Fibroblast of skin of abdomen (primary cell): ENCODE measurements around the gene LRRFIP1.

Source experiments
- DNase-seq: peaks from one replicate; pipeline ENCODE4 v3.0.0-alpha.2; 2013

LRRFIP1 gene

DNA sequence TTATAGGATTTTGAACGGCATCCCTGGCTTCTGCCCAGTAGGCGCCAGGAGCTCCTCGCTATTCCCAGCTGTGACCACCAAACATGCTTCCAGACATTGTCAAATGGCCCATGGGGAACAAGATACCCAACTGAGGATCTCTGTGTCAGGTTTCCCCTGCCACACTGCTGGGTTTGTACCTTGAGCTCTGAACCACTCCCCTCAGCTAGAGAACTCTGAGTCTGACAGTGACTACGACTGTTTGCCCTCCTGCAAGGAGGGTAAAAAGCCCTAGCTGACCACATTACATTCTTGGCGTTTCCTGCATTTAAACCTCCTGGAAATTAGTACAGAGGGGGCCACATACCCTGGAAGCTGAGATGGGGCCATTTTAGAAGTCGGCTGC lies 12.4 kb downstream of the LRRFIP1 start:
- no peak for DNase-seq

DNA sequence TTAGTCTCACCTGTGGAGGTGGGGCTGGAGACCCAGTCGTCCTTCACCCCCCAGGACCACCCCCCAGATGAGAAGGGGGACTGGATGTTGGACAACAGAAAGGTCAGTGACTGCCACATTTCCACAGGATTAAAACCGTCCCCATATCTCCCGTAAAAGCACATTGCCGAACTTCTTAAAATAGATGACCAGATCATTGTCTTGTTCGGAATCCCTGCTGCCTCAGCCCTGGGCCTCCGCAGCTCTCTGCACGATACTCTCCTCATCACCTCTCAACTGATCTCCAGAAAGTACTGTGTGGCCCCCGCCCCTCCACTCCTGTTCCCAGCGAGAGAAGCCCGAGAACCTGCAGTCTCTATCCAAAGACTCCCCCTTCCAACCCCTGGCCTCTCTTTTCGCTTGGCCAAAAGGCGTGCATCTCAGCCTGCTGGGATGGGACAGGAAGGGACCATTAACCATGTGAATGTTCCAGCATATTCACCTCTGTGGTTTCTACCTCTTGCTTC lies 13.2 kb downstream of the LRRFIP1 start:
- no peak for DNase-seq

DNA sequence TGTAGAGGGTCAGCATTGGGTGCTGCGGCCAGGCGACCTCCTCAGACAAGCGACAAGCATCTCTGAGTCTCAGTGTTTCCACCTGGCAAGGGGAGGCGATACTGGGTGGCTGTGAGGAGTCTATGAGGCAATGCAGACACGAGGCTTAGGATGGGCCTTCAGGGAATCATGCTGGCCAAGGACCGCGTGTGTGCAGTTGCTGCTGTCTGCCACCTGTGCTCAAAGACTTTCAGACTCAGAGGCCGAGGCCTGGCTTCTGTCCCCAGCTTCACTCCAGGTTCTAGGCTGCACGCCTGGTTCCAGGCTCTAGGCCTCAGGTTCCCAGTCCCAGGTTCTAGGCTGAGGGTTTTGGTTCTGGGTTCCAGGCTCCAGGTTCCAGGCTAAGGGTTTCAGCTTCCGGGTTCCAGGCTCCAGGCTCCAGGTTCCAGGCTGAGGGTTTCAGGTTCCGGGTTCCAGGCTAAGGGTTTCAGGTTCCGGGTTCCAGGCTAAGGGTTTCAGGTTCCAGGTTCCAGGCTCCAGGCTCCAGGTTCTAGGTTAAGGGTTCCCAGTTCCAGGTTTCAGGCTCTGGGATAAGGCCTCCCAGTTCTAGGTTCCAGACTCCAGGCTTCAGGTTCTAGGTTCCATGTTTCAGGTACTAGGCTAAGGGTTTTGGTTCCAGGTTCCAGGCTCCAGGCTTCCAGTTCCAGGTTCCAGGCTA lies 14.8 kb downstream of the LRRFIP1 start:
- no peak for DNase-seq

DNA sequence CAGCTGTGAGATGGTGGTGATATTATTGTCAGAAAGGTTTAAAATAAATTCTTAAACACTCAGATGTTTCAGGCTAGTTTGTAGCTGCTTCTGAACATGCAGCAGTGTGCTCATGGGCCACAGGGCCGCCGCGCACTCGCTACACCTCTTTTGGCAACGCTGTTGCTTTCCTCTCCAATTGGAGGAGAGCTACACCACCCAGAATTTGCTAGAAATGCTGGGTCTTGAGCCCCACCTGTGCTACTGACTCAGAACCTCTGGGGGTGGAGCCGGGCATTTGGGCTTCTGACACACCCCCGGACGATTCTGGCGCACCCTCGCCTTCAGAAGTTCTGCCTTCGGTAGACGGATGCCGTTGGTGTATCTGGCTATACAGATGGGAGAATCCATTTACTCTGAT lies 15.7 kb downstream of the LRRFIP1 start:
- DNase-seq: no peak

DNA sequence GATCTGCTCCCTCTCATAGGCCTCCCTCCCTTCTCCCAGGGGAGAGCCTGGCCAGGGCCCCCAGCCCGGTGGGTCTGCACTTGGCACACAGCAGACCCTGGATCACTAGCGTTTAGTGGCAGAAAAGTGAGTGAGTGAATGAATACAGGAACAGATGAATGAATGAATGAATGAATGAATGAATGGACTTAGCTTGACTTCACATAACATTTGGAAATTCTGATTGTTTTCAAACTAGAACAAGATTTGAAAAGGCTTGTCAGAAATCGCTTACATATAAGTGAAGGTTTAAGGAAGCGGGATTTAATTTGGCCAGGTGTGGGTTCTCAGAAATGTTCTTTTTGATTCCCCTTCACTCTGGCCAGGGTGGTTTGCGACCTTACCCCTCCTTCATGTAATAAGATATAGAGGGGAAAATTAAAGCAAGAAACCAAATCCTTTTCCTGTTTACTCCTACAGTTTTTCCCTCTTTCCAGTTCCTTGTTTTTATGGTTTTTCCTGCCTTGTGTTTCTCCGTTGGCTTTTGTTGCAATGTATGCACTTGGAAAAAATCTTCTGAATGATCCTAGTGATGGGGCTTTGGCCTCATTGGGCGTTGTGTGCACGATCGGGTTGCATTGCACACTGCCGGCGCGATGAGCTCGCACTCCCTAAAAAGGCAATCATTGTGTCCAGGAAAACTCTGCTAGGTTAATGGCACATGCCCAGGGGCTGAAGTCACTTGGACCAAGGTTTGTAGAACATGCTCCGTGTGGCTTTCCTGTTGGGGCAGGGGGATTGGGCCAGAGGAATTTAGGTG lies 16.4 kb downstream of the LRRFIP1 start:
- no peak for DNase-seq

DNA sequence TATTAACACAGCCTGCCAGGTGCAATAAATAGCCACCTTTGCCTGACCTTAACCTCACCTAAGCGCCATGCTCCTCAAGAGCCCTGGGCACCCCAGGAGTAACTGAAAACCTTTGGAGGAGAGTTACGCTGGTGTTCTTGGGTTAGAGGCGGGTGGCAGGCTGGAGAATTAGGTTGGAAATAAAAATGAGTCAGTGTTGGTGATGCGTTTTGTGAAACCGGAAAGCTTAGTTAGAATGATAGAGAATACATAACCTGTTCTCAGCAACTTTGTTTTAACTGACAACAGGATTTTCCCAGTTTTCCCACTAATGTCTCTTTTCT lies 17.0 kb downstream of the LRRFIP1 start:
- DNase-seq: no peak

DNA sequence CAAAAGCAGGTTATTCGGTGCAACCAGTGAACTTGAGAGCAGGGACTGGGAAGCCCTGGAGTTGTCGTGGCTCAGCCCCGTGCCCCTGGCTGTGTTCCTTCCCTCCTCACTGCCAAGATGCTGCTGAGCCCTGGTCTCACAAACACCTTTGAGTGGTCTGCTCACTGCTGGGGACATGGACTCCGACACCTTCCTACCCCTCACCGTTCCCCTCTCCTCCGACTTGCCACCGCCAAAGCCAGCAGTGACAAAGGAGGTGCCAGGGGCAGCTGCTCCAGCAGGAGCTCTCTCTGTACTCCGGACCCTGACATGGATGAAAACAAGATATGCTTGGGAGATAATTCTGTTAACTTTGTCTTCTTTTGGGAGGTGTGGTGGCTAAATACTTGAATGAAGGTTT lies 17.9 kb downstream of the LRRFIP1 start:
- DNase-seq: no peak

DNA sequence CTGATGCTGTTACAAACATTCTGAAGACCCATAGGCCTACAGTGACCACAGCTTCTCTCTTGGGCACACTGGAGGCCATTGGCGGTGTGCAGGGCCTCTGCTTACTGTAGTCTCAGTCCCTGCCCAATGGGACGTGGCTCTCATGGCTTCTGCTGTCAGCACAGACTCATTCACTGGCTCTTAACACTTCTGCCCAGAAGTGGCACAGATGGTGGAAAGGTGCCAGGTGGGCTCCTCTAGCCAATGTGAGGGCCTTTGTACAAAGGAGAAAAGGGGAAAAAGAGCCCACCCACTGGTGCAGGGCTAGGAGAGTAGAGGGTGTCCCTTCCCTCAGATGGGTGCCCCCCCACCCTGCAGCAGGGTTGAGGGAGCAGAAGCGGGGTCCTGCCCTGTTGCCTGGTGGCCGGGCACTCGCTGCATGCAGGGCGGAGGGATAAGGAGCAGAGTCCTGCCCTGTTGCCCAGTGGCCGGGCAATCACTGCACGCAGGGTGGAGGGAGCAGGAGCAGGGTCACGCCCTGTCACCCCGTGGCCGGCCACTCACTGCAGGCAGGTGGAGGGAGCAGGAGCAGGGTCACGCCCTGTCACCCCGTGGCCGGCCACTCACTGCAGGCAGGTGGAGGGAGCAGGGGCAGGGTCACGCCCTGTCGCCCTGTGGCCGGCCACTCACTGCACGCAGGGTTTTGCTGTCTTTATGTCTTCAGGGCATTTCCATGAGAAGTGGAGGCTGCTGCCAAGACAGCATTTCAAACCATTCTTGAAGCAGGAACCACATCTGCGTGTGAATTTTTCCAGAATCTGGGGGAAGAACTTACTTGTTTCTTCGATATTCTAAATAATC lies 20.0 kb downstream of the LRRFIP1 start:
- no peak for DNase-seq

DNA sequence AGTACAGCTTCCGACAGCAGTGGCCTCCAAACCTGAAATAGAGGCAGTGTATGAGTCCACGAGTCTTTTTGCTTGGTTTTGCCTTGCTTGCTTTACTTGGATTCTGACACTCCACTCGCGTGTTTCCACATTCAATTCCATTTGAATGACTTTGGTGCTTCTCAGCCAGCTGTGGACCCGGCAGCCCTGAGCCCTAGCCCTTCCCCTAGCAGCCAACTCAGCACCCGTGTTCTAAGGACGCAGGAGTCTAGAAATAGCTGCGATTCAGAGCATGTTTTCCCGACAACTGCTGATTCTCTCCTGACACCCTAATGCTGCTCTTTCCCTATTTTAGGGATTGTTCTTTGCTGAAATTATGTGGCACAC lies 20.6 kb downstream of the LRRFIP1 start:
- DNase-seq: no peak

DNA sequence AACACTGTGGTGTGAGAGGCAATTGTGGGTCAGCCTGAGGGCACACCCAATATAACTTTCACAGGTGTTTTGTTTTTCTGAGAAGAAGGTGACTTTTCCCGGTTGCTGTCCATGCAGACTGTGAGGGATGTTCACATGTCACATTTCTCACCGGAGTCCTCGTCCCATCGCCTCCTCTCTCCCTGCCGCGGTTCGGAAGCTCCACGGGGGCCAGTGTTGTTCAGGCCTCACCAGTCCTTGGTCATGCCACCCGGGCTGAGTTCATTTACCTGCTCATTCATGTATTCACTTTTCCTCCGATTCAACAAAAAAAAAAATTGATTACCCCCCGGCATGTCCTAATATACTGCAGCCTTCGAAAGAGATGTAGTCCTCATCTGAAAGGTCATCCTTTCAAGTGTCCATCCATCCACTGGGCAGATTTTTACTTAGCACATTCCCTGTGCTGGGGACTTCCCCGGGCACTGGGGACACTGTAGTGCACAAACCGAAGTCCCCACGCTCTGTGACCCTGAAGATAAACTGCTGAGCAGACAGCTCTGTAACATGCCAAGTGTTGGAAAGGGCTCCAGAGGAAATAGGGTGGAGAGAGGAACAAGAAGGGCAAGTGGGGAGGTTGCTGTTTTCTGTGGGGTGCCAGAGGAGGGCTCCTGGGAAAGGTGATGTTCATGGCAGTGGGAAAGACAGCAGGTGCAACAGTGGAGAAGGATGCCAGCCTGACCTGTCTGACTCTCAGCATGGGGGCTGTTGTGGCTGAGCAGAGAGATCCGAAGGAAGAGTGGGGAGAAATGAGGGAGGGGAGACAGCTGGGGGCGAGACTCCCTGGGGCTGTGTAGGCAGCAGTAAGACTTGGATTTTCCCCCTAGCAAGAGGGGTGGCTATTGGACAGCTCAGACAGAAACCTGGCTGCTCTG lies 22.4 kb downstream of the LRRFIP1 start:
- DNase-seq: no peak

DNA sequence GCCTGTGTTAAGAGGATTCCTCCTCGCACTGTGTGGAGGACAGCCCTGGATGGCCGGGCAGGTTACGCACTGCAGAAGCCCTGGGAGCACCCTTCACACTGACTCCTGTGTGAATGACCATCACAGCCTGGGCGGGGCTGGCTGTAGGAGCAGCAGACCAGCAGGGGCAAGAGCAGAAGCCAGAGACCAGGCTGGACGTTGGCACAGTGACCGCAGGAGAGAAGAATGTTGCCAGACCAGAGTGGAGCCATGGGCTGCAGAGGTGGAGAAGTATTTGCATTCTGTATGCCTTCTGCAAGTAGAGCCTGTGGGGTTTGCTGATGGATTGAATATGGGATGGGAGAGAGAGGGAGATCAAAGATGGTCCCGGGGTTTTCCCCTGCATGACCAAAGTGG lies 23.1 kb downstream of the LRRFIP1 start:
- no peak for DNase-seq

DNA sequence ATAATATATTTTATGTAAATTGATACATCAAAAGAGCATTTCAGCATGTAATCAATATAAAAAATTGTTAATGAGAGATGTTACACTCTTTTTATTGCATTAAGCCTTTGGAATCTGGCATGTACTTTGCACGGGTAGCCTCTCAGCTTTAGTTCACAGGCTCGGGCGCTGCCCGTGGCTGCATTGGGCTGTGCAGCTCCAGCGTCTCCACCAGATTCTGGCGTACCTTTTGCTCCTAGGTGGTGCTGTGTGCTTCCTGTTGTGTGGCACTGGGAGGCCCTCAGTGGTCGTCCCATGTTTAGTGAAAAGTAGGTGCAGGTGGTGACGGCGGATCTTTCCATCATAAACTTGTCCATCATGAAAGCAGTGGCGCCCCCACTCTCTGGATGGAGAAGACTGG lies 24.4 kb downstream of the LRRFIP1 start:
- no peak for DNase-seq

DNA sequence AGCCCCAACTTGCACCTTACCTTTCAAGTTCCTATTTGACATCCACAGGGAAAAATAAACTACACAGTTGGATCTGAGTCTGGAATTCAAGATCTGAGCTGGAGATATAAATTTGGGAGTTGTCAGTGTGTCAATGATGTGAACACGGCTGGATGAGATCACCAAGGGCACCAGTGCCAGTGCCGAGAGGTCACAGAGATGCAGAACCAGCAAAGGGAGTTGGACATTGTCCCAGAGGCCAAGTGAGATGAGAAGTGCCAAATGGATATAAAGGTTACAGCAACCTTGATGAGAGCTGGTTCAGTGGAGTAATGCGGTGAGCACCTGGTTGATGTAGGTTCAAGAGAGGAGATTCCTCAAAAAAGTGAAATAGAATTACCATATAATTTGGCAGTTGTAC lies 24.8 kb downstream of the LRRFIP1 start:
- no peak for DNase-seq

DNA sequence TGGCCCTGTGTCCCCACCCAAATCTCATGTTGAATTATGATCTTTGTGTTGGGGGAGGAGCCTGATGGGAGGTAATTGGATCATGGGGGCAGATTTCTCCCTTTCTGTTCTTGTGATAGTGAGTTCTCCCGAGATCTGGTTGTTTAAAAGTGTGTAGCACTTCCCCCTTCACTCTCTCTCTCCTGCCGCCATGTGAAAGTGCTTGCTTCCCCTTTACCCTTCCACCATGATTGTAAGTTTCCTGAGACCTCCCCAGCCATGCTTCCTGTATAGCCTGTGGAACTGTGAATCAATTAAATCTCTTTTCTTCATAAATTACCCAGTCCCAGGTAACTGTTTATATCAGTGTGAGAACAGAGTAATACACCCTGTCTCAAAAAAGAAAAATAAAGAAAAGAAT lies 25.5 kb downstream of the LRRFIP1 start:
- DNase-seq: no peak

DNA sequence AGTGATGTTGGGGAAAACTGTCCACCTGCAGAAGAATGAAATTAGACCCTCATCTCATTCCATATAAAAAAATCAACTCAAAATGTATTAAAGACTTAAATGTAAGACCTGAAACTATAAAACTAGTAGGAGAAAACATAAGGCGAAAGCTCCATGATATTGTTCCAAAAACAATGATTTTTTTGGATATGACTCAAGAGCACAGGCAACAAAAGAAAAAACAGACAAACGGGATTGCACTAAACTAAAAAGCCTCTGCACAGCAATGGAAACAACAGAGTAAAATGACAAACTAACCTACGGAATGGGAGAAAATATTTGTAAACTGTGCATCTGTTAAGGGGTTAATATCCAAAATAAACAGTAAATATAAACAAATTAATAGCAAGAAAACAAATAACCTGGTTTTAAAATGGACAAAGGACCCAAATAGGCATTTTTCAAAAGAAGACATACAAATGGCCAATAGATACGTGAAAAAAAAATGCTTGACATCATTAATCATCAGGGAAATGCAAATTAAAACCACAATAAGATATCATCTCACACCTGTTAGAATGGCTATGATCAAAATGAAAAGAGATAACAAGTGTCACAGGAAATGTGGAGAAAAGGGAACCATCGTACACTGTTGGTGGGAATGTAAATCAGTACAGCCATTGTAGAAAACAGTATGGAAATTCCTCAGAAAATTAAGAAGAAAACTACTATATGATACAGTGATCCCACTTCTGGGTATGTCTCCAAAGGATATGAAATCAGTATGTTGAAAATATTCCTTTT lies 26.6 kb downstream of the LRRFIP1 start:
- DNase-seq: no peak

DNA sequence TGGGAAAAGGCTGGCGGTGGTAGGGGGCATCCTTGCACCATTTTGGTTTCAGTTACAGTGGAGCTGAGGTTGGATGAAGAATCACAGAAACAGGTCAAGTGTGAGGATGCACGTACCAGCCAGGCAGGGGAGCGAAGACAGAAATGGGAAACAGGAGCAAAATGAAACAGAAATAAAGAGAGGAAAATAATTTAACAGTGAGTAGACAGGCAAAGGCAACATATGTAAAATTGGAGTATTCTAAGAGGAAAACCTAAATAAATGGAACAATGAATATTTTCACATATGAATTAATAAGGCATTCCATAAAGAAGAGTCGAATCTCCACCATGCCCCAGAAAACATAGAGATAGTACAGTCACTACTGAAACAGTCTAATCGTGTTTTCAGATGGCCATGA lies 29.7 kb downstream of the LRRFIP1 start:
- DNase-seq: no peak

DNA sequence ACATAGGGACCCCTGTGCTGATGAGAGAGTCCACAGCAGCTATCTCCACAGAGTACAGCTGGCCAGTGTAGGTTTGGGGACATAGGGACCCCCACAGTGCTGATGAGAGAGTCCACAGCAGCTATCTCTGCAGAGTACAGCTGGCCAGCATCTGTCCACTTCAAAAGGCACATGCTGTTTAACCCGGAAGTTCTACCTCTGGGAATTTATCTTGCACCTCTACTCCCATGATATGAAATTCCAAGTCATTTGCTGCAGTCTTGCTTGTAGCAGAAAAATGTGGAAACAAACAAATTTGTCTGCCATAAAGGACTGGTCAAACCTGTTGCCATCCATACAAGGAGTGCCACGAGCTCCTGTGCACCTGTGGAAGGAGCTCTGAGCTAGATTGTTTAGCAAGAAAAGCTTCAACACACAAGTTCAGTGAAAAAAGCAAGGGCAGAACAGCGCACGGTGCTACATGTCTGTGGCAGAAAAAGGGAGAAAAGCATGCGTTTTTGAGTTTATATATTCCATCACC lies 33.1 kb downstream of the LRRFIP1 start:
- no peak for DNase-seq

DNA sequence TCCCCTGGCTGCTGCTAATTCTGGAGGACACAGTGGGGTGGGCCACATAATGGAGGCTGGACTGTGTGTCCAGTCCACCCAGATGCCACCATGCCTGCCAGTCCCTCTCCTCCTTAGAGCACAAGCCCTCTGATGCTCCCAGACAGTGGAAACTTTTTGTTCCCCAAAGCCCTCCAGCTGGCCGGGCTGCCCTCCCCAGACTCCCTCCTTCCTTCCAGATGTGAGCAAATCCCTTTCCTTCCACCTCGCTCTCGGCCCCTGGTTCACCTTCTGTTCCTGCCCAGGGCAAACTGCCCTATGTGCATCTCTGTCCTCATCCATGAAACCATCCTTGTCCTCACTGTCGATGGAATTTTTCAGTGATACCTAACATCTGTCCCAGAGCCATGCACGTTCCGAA lies 33.9 kb downstream of the LRRFIP1 start:
- no peak for DNase-seq

DNA sequence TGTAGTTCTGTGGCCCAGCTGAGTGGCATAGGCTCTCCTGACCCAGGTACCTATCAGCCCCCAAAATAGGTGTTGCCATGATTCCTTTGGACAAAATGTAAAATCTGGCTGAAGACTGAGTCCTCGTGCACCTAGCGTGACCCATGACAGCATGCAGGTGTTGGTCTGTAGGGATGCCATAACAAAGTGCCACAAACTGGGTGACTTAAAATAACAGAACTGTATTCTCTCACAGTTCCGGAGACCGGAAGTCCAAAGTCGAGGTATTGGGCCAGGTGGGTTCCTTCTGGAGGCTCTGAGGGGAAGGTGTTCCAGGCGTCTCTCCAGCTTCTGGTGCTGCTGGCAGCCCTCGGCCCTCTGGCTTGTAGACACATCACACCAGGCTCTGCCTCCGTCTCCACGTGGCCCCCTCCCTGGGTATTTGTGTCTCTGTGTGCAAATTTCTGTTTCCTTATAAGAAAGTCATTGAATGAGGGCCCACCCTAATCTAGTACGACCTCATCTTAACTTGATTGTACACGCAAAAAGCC lies 34.5 kb downstream of the LRRFIP1 start:
- DNase-seq: no peak

DNA sequence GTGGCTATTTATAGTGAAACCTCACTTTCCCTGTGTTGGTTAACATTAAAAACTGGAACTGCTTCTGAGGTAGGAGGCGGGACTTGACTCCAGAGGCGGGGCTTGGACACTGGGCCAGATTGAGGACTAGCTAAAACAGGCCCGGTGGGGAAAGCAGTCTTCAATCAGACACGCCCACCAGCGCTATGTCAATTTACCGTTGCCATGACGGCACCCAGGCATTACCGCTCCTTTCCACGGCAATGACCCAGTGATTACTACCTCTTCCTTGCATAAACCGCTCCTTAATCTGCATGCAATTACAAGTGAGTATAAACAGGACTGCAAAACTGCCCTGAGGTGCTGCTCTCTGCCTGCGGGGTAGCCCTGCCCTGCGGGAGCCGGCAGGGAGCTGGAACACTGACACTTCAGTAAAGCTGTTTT lies 35.3 kb downstream of the LRRFIP1 start:
- peak; percentile 77 for DNase-seq

DNA sequence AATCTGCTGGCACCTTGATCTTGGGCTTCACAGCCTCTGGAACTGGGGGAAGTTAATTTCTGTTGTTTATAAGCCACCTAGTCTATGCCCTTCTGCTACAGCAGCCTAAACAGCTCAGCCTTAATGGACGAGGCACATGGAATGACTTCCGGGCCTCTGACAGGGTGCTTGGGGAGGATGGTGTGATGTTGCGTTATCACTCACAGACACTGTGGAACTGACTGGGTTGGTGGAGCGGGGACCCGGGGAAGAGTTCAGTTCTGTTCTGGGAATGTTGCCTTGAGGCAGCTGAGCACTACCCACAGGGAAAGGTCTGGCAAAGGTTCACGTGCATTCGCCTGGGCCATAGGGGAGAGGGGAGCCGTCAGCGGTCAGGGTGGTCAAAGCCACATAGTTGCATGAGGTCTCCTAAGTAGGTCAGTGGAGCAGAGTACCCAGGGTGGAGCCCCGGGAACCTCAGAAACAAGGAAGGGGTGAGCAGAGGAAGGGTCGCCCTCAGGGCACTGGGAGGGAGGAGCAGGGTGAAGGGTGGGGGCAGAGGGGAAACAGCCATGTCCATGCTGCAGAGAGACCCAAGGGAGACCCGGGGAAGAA lies 36.2 kb downstream of the LRRFIP1 start:
- no peak for DNase-seq
